ENCODE results near the gene MAGEC3. TPM values are rescaled to one million over a fixed set of nuclear protein-coding genes. Genes with fewer than 3 reads are reported as not detected.

The MAGEC3 gene
- total and polyA plus RNA-seq, 2 experiments from 2014 or later: not detected

DNA sequence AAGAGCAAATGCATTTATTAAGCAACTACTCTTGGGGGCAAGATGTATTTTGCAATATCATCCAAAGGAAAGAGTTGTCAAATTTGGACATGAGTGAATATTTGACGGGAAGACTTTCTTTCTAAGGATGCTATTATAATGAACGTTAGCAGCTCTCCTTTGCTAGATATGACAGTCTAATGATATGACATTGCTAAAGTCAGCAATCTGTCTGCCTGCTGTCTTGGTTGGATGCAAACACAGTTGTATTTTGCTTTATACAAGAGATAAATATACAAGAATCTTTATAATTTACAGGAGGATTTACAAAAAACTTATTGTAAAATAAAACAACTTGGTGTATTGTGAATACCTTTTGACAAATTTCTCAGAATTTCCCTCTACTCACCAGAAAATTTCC, 103.1 kb downstream of the MAGEC3 start (continued):
- TF ChIP-seq REST (IDR thresholded peaks at IDR 0.05; ENCODE audit: unreplicated experiment): no peak
- TF ChIP-seq POLR2AphosphoS5 (IDR thresholded peaks at IDR 0.05; ENCODE audit: low read depth): no peak
- TF ChIP-seq ZNF114 (CRISPR knock-in tag; IDR thresholded peaks at IDR 0.05): no peak

GRCh38 chrX:141945426-141945825, 107.3 kb downstream of the MAGEC3 start:
- Mint-ChIP-seq H3K27ac (no peak overlapping the region), H3K36me3 (ENCODE audit: low read depth) (no peaks in the 10 kb centered on the region), H3K27me3 (ENCODE audit: insufficient read depth, low read depth, poor library complexity) (no peaks in the 10 kb centered on the region), H3K4me3 (no peak overlapping the region), H3K9me3 (no peaks in the 10 kb centered on the region), H3K4me1 (no peaks in the 10 kb centered on the region)
- no peaks in the 10 kb centered on the region for H3K4me1 ChIP-seq (ENCODE audit: insufficient read depth)
- no peak overlapping the region for H3K27ac ChIP-seq (ENCODE audit: low read depth)
- no peaks in the 10 kb centered on the region for H3K27me3 ChIP-seq (ENCODE audit: insufficient read depth)
- H3K79me2 ChIP-seq (replicated peaks; ENCODE audit: insufficient read depth): no peaks in the 10 kb centered on the region
- H3K9me2 ChIP-seq (ENCODE audit: insufficient read depth): no peaks in the 10 kb centered on the region
- H2AFZ ChIP-seq: no peak overlapping the region
- no peak overlapping the region for H3K4me2 ChIP-seq
- H3K4me3 ChIP-seq: no peak overlapping the region
- ATAC-seq (no peak), DNase-seq (ENCODE audit: low spot score) (no peak)
- no peaks in the 10 kb centered on the region for H4K20me1 ChIP-seq (replicated peaks; ENCODE audit: insufficient read depth)
- no peaks in the 10 kb centered on the region for H3K36me3 ChIP-seq (ENCODE audit: insufficient read depth)
- H3F3A ChIP-seq (replicated peaks; ENCODE audit: low read depth): no peaks in the 10 kb centered on the region
- TF ChIP-seq NANOG (IDR thresholded peaks at IDR 0.05; ENCODE audit: borderline replicate concordance): no peak
- no peak for TF ChIP-seq ZNF331 (CRISPR knock-in tag; IDR thresholded peaks at IDR 0.05; ENCODE audit: low read depth)
- TF ChIP-seq REST (IDR thresholded peaks at IDR 0.05; ENCODE audit: unreplicated experiment): no peak

- H3K36me3 Mint-ChIP-seq (ENCODE audit: low read depth): no peaks in the 10 kb centered on the region
- no peak for ATAC-seq
- TF ChIP-seq NANOG (IDR thresholded peaks at IDR 0.05; ENCODE audit: borderline replicate concordance): no peak
- TF ChIP-seq STAT1 (IDR thresholded peaks at IDR 0.05; ENCODE audit: unreplicated experiment): no peak
- no peak for TF ChIP-seq EZH2 (IDR thresholded peaks at IDR 0.05; ENCODE audit: low read depth, unreplicated experiment)
- no peak for TF ChIP-seq ZNF331 (CRISPR knock-in tag; IDR thresholded peaks at IDR 0.05; ENCODE audit: low read depth)
Measured at GRCh38 chrX:141947350-141947749, 109.2 kb downstream of the MAGEC3 start.

More at GRCh38 chrX:141947350-141947749, 109.2 kb downstream of the MAGEC3 start:
- H2AFZ ChIP-seq: no peak overlapping the region
- H4K20me1 ChIP-seq (replicated peaks; ENCODE audit: insufficient read depth): no peaks in the 10 kb centered on the region
- peaks cover 6% of the 10 kb centered on the region; the same call in 2 of the 3 replicates for H3K9me3 Mint-ChIP-seq
- no peak overlapping the region for H3K4me3 ChIP-seq
- H3K27me3 ChIP-seq (ENCODE audit: insufficient read depth): no peaks in the 10 kb centered on the region
- no peaks in the 10 kb centered on the region for H3K27me3 Mint-ChIP-seq (ENCODE audit: insufficient read depth, low read depth, poor library complexity)
- H3K4me3 Mint-ChIP-seq: no peak overlapping the region
- no peaks in the 10 kb centered on the region for H3K9me2 ChIP-seq (ENCODE audit: insufficient read depth)
- H3K4me1 ChIP-seq (ENCODE audit: insufficient read depth): no peaks in the 10 kb centered on the region
- no peak overlapping the region for H3K27ac Mint-ChIP-seq
- no peak for DNase-seq (ENCODE audit: low spot score)
- no peak overlapping the region for H3K4me2 ChIP-seq
- H3K4me1 Mint-ChIP-seq: no peaks in the 10 kb centered on the region
- no peaks in the 10 kb centered on the region for H3F3A ChIP-seq (replicated peaks; ENCODE audit: low read depth)
- no peaks in the 10 kb centered on the region for H3K36me3 ChIP-seq (ENCODE audit: insufficient read depth)
- H3K27ac ChIP-seq (ENCODE audit: low read depth): no peak overlapping the region
- H3K79me2 ChIP-seq (replicated peaks; ENCODE audit: insufficient read depth): no peaks in the 10 kb centered on the region
